Stimulated activated naive B cell treated with anti-CD40 and anti-IgM and Interleukin-4, amounts not matched to agents 10 μg/mL and 1 μg/mL and 100 μg/mL, for 72 hours (primary cell): ENCODE data around the gene CTSA.
"Not testable (repeated sequence)": the region's sequence is repeated elsewhere in the genome, so short reads cannot be mapped to it uniquely, and the experiment has no call there.

Source experiments
- ATAC-seq, 2 donors: fragments of 150-1000 bp; cut with Tn5 transposase; replicated peaks; 2 replicates each; pipeline ENCODE4 v1.10.0; 2021; ENCODE audit warnings: moderate library complexity in 1 of 2
- DNase-seq: peaks from one replicate; pipeline ENCODE4 v3.0.0; 2021
- H3K27ac Mint-ChIP-seq: one replicate; pipeline ENCODE4 v1.8.0; 2022; ENCODE audit warnings: mild to moderate bottlenecking, mixed read lengths
- H3K27me3 Mint-ChIP-seq, 2 donors: one replicate each; pipeline ENCODE4 v1.8.0; 2022; ENCODE audit warnings: mixed read lengths in 2 of 2
- H3K36me3 Mint-ChIP-seq, 2 donors: one replicate each; pipeline ENCODE4 v1.8.0; 2022; ENCODE audit warnings: mixed read lengths in 2 of 2, mild to moderate bottlenecking in 1 of 2
- H3K4me1 Mint-ChIP-seq, 2 donors: one replicate each; pipeline ENCODE4 v1.8.0; 2022; ENCODE audit warnings: mixed read lengths in 2 of 2, mild to moderate bottlenecking in 1 of 2
- H3K4me3 Mint-ChIP-seq, 2 donors: one replicate each; pipeline ENCODE4 v1.8.0; 2022; ENCODE audit warnings: mild to moderate bottlenecking in 2 of 2, mixed read lengths in 2 of 2, moderate library complexity in 1 of 2
- H3K9me3 Mint-ChIP-seq, 2 donors: one replicate each; pipeline ENCODE4 v1.8.0; 2022; ENCODE audit warnings: mixed read lengths in 2 of 2, mild to moderate bottlenecking in 1 of 2

Gene CTSA

GRCh38 chr20:45925821-45926506 is 34.8 kb downstream of the CTSA start:
- Mint-ChIP-seq H3K4me1 (peaks cover 0 to 5% of the 10 kb centered on the region in 2 donors), H3K9me3 (no peaks in the 10 kb centered on the region), H3K27me3 (peaks cover 7 to 11% of the 10 kb centered on the region in 2 donors), H3K27ac (no peak overlapping the region), H3K36me3 (no peaks in the 10 kb centered on the region), H3K4me3 (no peak overlapping the region)
- DNase-seq (no peak), ATAC-seq (no peak)

GRCh38 chr20:45926731-45927070 is 35.6 kb downstream of the CTSA start:
- ATAC-seq (no peak), DNase-seq (no peak)
- peaks cover 0 to 2% of the 10 kb centered on the region in 2 donors for H3K4me1 Mint-ChIP-seq
- no peak overlapping the region for H3K27ac Mint-ChIP-seq
- H3K27me3 Mint-ChIP-seq, result peaks cover 2 to 3% of the 10 kb centered on the region in 2 donors
- H3K4me3 Mint-ChIP-seq, result no peak overlapping the region
- H3K36me3 Mint-ChIP-seq, result no peaks in the 10 kb centered on the region
- H3K9me3 Mint-ChIP-seq, result no peaks in the 10 kb centered on the region

- Mint-ChIP-seq H3K4me3 (no peak overlapping the region), H3K27me3 (no peaks in the 10 kb centered on the region), H3K36me3 (no peaks in the 10 kb centered on the region), H3K4me1 (peaks cover 0 to 2% of the 10 kb centered on the region in 2 donors), H3K27ac (no peak overlapping the region), H3K9me3 (no peaks in the 10 kb centered on the region)
- DNase-seq, result no peak
- ATAC-seq, result no peak
These were observed 36.1 kb downstream of the CTSA start for GRCh38 chr20:45927071-45927878.

- not testable (repeated sequence) for H3K4me3 Mint-ChIP-seq, H3K36me3 Mint-ChIP-seq, ATAC-seq, H3K9me3 Mint-ChIP-seq, H3K27ac Mint-ChIP-seq, DNase-seq, H3K27me3 Mint-ChIP-seq
- peaks cover 0 to 13% of the 10 kb centered on the region in 2 donors for H3K4me1 Mint-ChIP-seq
These were observed 40.5 kb downstream of the CTSA start for GRCh38 chr20:45931680-45932079.

- DNase-seq (peak; percentile 44), ATAC-seq (peak; percentile 15 to 18)
- H3K4me3 Mint-ChIP-seq, result peak overlapping the region; percentile 95 to 97
These were observed 42.3 kb downstream of the CTSA start for GRCh38 chr20:45933266-45934045.

GRCh38 chr20:45934046-45934585 is 43.0 kb downstream of the CTSA start:
- peaks cover 13 to 20% of the 10 kb centered on the region in 2 donors for H3K36me3 Mint-ChIP-seq

More at GRCh38 chr20:45933266-45934045, 42.3 kb downstream of the CTSA start:
- peaks cover 9 to 30% of the 10 kb centered on the region in 2 donors for H3K4me1 Mint-ChIP-seq
- H3K27me3 Mint-ChIP-seq, result no peaks in the 10 kb centered on the region
- H3K27ac Mint-ChIP-seq, result peak overlapping the region; percentile 99
- peaks cover 9 to 16% of the 10 kb centered on the region in 2 donors for H3K36me3 Mint-ChIP-seq
- H3K9me3 Mint-ChIP-seq, result no peaks in the 10 kb centered on the region

GRCh38 chr20:45934586-45935415 is 43.7 kb downstream of the CTSA start, which contains the start of gene PCIF1:
Gene PCIF1, plus strand, starts transcription at chr20:45934683. Its CDS starts 4,317 bp downstream, at chr20:45939000.
- H3K4me3 Mint-ChIP-seq, result peak within 1 kb of the TSS; percentile 95 to 97
- peak; percentile 97 for DNase-seq
- peaks cover 12 to 34% of the 10 kb centered on the region in 2 donors for H3K4me1 Mint-ChIP-seq

More at GRCh38 chr20:45934046-45934585, 43.0 kb downstream of the CTSA start:
- Mint-ChIP-seq H3K4me3 (peak overlapping the region; percentile 95 to 97), H3K27me3 (no peaks in the 10 kb centered on the region), H3K4me1 (peaks cover 10 to 34% of the 10 kb centered on the region in 2 donors), H3K27ac (peak overlapping the region; percentile 99), H3K9me3 (no peaks in the 10 kb centered on the region)
- peak; percentile 49 for DNase-seq
- peak; percentile 38 to 45 for ATAC-seq

GRCh38 chr20:45935416-45936046 is 44.4 kb downstream of the CTSA start:
- DNase-seq (no peak), ATAC-seq (no peak)
- H3K36me3 Mint-ChIP-seq, result peaks cover 22 to 27% of the 10 kb centered on the region in 2 donors
- peak overlapping the region; percentile 94 for H3K27ac Mint-ChIP-seq
- H3K4me1 Mint-ChIP-seq, result peaks cover 12 to 34% of the 10 kb centered on the region in 2 donors
- peak overlapping the region; percentile 91 to 95 for H3K4me3 Mint-ChIP-seq
- no peaks in the 10 kb centered on the region for H3K9me3 Mint-ChIP-seq
- no peaks in the 10 kb centered on the region for H3K27me3 Mint-ChIP-seq

More at GRCh38 chr20:45934586-45935415, 43.7 kb downstream of the CTSA start, which contains the start of gene PCIF1:
- peak; percentile 79 to 85 for ATAC-seq
- no peaks in the 10 kb centered on the region for H3K27me3 Mint-ChIP-seq
- H3K27ac Mint-ChIP-seq, result peak within 1 kb of the TSS; percentile 99
- no peaks in the 10 kb centered on the region for H3K9me3 Mint-ChIP-seq
- H3K36me3 Mint-ChIP-seq, result peaks cover 20 to 26% of the 10 kb centered on the region in 2 donors

GRCh38 chr20:45937765-45938164 is 46.6 kb downstream of the CTSA start:
- ATAC-seq, result no peak
- no peak for DNase-seq
- H3K27me3 Mint-ChIP-seq, result no peaks in the 10 kb centered on the region
- peak overlapping the region; percentile 62 for H3K27ac Mint-ChIP-seq
- no peak overlapping the region for H3K4me3 Mint-ChIP-seq
- H3K9me3 Mint-ChIP-seq, result no peaks in the 10 kb centered on the region
- H3K4me1 Mint-ChIP-seq, result peaks cover 12 to 34% of the 10 kb centered on the region in 2 donors
- H3K36me3 Mint-ChIP-seq, result peaks cover 22 to 27% of the 10 kb centered on the region in 2 donors

- peaks cover 29 to 30% of the 10 kb centered on the region in 2 donors for H3K36me3 Mint-ChIP-seq
- ATAC-seq, result no peak
- peaks cover 12 to 28% of the 10 kb centered on the region in 2 donors for H3K4me1 Mint-ChIP-seq
- no peaks in the 10 kb centered on the region for H3K9me3 Mint-ChIP-seq
- no peak for DNase-seq
- no peak overlapping the region for H3K27ac Mint-ChIP-seq
- no peak overlapping the region for H3K4me3 Mint-ChIP-seq
- no peaks in the 10 kb centered on the region for H3K27me3 Mint-ChIP-seq
These were observed 47.7 kb downstream of the CTSA start for GRCh38 chr20:45938727-45939438.

- no peak overlapping the region for H3K27ac Mint-ChIP-seq
- no peaks in the 10 kb centered on the region for H3K9me3 Mint-ChIP-seq
- peaks cover 37 to 41% of the 10 kb centered on the region in 2 donors for H3K36me3 Mint-ChIP-seq
- no peak overlapping the region for H3K4me3 Mint-ChIP-seq
- H3K4me1 Mint-ChIP-seq, result peaks cover 17 to 28% of the 10 kb centered on the region in 2 donors
- no peak for ATAC-seq
- DNase-seq, result no peak
- H3K27me3 Mint-ChIP-seq, result no peaks in the 10 kb centered on the region
These were observed 48.9 kb downstream of the CTSA start for GRCh38 chr20:45940053-45940452.

GRCh38 chr20:45940469-45940868 is 49.3 kb downstream of the CTSA start:
- H3K4me1 Mint-ChIP-seq, result peaks cover 17 to 27% of the 10 kb centered on the region in 2 donors
- no peaks in the 10 kb centered on the region for H3K9me3 Mint-ChIP-seq
- no peak overlapping the region for H3K4me3 Mint-ChIP-seq
- no peaks in the 10 kb centered on the region for H3K27me3 Mint-ChIP-seq
- H3K27ac Mint-ChIP-seq, result no peak overlapping the region
- ATAC-seq, result no peak
- H3K36me3 Mint-ChIP-seq, result peaks cover 37 to 40% of the 10 kb centered on the region in 2 donors
- no peak for DNase-seq
